ENCODE data around the gene TMIGD3.

- TF ChIP-seq CTCF (IDR thresholded peaks at IDR 0.05) = no peak
- TF ChIP-seq EP300 (IDR thresholded peaks at IDR 0.05) = no peak
- TF ChIP-seq POLR2AphosphoS5 (IDR thresholded peaks at IDR 0.05) = no peak
- TF ChIP-seq POLR2A (IDR thresholded peaks at IDR 0.05) = no peak
These were observed 35.1 kb upstream of the TMIGD3 start for GRCh38 chr1:111538343-111539025.

Measured in gastroesophageal sphincter (tissue), 3 donors.